Adipocyte (in vitro differentiated cells): ENCODE measurements around the gene SART3.

Source experiments
- DNase-seq: peaks from one replicate; pipeline ENCODE4 v3.0.0-alpha.2; 2015; ENCODE audit warnings: low read depth
- H3K27me3 ChIP-seq: replicated peaks from 2 replicates; pipeline ENCODE4 v1.7.0; 2013; ENCODE audit warnings: mild to moderate bottlenecking, low read length, moderate library complexity; ENCODE audit not compliant: control insufficient read depth, insufficient read depth
- H3K36me3 ChIP-seq: 2 replicates; pipeline ENCODE4 v1.7.0; 2013; ENCODE audit warnings: low read length, mild to moderate bottlenecking, moderate library complexity; ENCODE audit not compliant: control insufficient read depth, insufficient read depth, severe bottlenecking
- H3K4me1 ChIP-seq: 2 replicates; pipeline ENCODE4 v1.7.0; 2013; ENCODE audit warnings: mild to moderate bottlenecking, low read length, moderate library complexity; ENCODE audit not compliant: control insufficient read depth, insufficient read depth
- H3K4me3 ChIP-seq: 2 replicates; pipeline ENCODE4 v1.7.0; 2013; ENCODE audit warnings: mild to moderate bottlenecking, low read length, moderate library complexity
- H3K9ac ChIP-seq: 2 replicates; pipeline ENCODE4 v1.7.0; 2013; ENCODE audit warnings: mild to moderate bottlenecking, low read length, moderate library complexity
- H3K9me3 ChIP-seq: 2 replicates; pipeline ENCODE4 v1.7.0; 2013; ENCODE audit warnings: mild to moderate bottlenecking, low read length, moderate library complexity; ENCODE audit not compliant: control insufficient read depth

The SART3 gene

DNA sequence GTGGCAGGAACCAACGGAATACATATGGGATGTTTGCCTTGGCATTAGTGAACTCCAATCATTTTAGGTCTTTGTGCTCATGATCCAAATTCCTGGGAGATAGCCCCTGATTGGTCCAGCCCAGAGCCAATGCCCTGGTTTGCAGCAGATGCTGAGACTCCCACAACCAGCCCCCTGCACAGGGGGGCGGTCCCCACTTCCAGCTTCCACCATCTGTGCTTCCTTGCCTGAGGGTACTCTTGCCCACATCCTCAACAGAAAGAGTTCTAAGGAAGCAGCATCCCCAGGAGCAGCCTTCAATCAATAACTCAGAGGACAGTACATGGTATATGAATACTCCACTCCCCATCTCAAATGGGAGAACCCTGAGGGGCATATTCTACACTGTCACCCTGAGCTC, 85.6 kb downstream of the SART3 start:
- Histone ChIP-seq H3K4me3 (no peak overlapping the region), H3K9ac (no peak overlapping the region), H3K4me1 (no peaks in the 10 kb centered on the region), H3K36me3 (no peaks in the 10 kb centered on the region), H3K9me3 (no peaks in the 10 kb centered on the region), H3K27me3 (peaks cover 34% of the 10 kb centered on the region)
- no peak for DNase-seq

DNA sequence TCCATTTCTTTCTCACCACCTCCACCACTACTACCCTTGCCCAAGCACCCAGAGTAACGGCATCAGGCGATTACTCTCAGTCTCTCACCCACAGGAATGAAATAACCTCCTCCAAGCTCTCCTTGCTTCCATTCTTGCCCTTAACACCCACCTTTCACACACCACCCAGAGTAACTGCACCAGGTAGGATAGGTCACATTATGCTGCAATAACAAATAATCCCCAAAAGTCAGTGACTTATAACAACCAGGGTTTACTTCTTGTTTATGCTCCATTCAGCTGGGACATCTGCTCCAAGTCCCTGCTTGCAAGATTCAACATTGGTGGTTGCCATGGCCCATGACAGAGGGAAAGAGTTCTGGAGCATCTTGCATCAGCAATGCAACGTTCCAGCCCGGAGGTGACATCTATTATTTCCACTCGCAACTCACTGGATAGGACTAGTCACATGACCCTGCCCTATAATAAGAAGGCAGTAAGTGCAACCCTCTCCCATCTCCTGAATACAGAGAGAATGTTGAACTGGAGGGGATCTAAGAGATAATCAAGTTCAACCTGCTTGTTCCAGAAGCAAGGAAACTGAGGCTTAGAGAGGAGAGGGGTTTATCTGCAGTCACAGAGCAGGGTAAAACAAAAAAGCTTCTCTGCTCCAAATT, 87.4 kb downstream of the SART3 start:
- Histone ChIP-seq H3K4me1 (no peaks in the 10 kb centered on the region), H3K4me3 (no peak overlapping the region), H3K27me3 (peaks cover 31% of the 10 kb centered on the region), H3K9me3 (no peaks in the 10 kb centered on the region), H3K36me3 (no peaks in the 10 kb centered on the region), H3K9ac (no peak overlapping the region)
- no peak for DNase-seq
